ENCODE results near the gene TMOD1.

DNA sequence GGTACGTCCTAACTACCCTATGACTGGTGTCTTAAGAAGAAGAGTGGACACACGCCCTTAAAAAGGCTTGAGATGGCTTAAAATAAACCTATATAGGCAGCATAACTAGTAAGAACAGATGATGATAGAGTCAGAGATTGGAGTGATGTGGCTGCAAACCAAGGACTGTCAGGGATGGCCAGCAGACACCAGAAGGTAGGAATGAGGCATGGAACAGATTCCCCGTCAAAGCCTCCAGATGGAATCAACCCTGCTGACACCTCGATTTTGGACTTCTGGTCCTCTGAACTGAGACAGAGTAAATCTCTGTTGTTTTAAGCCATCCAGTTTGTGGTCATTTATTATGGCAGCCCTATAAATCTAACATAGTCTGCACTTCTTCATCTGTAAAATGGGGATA, 7.4 kb downstream of the TMOD1 start:
- TF ChIP-seq, protein P1, sequence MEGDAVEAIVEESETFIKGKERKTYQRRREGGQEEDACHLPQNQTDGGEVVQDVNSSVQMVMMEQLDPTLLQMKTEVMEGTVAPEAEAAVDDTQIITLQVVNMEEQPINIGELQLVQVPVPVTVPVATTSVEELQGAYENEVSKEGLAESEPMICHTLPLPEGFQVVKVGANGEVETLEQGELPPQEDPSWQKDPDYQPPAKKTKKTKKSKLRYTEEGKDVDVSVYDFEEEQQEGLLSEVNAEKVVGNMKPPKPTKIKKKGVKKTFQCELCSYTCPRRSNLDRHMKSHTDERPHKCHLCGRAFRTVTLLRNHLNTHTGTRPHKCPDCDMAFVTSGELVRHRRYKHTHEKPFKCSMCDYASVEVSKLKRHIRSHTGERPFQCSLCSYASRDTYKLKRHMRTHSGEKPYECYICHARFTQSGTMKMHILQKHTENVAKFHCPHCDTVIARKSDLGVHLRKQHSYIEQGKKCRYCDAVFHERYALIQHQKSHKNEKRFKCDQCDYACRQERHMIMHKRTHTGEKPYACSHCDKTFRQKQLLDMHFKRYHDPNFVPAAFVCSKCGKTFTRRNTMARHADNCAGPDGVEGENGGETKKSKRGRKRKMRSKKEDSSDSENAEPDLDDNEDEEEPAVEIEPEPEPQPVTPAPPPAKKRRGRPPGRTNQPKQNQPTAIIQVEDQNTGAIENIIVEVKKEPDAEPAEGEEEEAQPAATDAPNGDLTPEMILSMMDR (IDR thresholded peaks at IDR 0.05): no peak
- TF ChIP-seq POLR2A (IDR thresholded peaks at IDR 0.05) (no peak), EP300 (IDR thresholded peaks at IDR 0.05) (no peak)
